GM21737 (cell line): Measurements from ENCODE around the gene FGGY.

Experiments used
- ATAC-seq: cut with Tn5 transposase; IDR thresholded peaks from one replicate; pipeline ENCODE4 v1.9.1; 2021; ENCODE audit warnings: mild to moderate bottlenecking, moderate library complexity; ENCODE audit not compliant: unreplicated experiment

FGGY gene

DNA sequence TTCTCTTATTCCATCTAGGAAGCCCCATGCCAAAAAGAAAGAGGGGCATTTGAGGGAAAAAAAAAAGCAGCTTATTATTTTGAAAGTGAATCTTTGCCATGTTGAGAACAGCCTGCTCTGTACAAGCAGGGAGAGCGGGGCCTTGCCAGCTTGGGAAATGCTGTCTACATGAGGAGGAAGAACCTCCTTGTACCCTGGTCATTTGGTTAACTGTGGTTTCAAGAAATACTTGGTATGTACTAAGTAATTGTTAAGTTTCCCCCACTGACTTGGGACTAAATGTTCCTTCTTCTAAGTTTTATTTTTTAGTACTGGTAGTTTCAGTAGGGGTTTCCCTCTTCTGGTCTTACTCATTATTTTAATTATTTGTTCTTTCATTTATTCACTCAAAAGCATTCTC is 373.8 kb downstream of the FGGY start:
- no peak for ATAC-seq

DNA sequence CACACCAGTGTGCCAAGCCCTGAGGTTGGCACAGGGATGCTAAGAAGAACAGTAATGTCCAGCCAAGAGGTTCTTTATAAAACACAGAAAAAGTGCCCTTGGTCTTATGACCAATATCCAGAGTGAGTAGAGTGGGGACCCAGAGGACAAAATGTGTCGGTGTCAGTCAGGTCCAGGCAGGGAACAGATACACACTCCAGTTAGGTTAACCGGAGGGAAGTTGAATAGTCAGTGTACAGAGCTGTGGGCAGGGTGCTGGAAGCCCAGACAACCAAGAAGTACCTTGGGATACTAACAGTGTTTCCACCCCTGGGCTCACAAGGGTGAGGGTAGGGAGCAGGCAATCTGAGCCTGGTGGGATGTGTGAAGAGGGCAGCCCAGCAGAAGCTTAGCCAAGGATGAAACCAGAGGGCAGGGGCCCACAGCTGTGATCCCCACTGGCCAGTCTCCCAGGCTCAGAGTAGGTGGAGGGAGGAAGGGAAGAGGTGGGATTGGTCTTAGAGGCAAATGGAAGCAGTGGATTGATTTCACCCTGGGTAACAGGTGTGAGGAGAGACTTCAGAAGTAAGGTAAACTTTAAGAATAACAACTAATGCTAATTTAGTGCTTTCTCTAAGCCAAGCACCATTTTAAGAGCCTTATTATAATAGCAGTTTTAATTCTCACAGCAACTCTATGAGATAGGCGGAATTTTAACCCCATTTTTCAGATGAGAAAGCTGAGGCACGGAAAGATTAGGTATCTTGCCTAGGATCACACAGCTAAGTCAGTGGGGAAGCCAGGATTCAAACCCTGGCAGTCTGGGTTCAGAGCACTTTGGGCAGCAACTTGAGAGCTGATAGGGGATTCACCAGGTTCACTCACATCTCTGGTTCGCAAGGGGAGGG is 374.4 kb downstream of the FGGY start:
- no peak for ATAC-seq

- no peak for ATAC-seq
Observed at GRCh38 chr1:59671953-59672305, 375.0 kb downstream of the FGGY start.

GRCh38 chr1:59672851-59673572 is 376.1 kb downstream of the FGGY start:
- ATAC-seq = no peak

DNA sequence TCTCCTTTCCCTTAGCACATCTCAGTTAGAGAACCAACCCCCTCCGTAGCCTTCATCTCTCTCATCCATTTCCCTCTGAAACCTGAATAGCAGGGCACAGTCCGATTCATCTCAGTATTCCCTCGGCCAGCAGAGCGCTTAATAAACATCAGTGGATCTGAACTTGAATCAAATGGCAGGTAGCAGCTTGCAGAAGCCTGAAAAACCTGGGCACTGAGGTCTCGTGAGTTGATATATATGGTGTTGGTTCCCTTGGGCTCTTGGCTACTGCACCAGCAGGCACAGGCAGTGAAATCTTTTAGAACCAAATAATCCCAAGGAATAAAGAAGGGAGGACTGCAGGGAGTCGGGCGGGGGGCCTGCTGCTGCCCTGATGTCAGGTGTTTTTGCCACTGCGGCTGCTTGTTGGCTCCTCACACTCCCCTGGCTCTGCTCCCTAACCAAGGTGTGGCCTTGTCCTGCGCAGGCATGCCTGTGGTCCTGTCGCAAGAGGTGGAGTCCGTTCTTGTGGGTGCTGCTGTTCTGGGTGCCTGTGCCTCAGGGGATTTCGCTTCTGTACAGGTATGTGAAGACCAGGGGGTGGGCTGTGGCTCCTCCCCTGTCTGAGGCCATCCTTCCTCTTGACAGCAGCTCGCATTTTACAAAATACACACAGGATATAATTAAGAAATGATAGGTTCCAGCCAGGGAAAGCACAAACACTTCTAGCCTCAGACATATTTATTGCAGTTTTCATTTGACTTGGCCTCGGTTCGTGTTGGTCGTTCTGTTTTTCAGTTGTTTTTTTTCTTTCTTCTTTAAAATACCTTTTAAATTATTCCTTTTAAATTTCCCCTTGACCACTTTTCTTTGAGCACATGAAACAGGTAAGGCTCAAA is 376.9 kb downstream of the FGGY start:
- ATAC-seq = no peak

DNA sequence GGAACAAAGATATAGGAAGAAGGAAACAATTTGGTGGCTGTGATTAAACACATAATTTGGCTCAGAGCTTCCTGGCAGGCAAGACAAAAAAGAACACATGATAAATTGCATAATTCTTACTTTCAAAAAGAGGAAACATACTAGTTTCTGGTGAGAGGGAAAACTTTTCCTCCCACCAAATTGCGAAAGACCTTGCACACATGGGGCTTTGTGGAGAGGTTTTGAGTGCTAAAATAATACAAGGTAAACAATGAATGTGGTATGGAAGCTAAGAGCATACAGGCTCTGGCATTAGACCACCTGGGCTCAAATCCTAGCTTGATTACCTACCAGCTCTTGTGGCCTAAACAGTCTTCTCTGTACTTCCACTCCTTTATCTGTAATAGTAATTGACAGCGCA is 377.7 kb downstream of the FGGY start:
- no peak for ATAC-seq

DNA sequence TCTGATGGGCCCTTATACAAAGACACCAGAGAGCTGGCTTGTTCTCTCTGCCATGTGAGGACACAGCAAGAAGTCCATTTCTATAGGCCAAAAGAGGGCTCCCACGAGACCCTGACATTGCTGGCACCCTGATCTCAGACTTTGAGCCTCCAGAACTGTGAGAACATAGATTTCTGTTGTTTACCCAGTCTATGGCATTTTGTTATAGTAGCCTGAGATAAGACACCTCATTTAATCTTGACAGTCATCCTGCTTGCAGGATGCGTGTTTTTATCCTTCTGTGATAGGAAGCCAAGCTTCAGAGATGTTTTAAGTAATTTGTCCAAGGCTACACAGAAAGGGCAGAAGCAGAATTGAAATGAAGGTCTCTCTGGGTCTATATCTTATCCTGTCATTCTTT is 379.0 kb downstream of the FGGY start:
- no peak for ATAC-seq

GRCh38 chr1:59678040-59678439 is 381.1 kb downstream of the FGGY start:
- ATAC-seq = no peak

GRCh38 chr1:59678493-59679228 is 381.8 kb downstream of the FGGY start:
- ATAC-seq = no peak

DNA sequence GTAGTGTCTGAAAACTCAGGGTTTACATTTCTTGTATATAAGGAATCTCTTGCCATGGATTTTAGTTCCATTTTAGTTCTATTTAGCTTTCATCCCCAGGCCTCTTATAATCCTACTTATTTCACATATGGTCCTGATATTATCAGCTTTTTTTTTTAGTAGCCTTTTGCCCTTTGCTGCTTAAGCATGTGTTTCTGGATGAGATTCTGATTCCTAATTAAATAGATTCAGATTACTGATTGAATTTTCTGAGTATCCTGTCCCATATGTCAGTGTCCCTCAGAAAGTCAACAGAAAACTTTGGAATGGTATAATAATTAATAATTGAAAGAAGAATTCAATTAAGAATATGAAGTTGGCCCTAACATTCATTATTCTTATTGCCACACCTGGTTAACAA is 383.1 kb downstream of the FGGY start:
- ATAC-seq = no peak

- no peak for ATAC-seq
Observed at GRCh38 chr1:59682396-59683080, 385.6 kb downstream of the FGGY start.

DNA sequence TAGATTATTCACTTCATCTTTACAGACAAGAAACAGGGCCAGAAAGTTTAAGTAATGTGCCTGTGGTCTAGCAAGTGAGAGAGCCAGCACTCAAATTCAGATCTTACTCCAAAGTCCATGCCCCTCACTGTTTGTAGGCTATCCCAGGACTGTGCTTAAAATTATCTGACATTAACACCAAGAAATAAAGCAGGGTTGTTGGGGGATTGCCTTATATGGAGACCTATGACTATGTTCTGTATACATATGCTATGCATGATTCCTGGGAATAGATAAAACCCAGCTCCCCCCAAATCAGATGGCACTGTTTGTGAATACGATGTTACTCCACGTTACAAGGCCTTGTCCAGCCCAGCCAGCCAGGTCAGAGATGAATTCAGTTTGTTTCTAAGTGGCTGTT is 386.3 kb downstream of the FGGY start:
- ATAC-seq = no peak

DNA sequence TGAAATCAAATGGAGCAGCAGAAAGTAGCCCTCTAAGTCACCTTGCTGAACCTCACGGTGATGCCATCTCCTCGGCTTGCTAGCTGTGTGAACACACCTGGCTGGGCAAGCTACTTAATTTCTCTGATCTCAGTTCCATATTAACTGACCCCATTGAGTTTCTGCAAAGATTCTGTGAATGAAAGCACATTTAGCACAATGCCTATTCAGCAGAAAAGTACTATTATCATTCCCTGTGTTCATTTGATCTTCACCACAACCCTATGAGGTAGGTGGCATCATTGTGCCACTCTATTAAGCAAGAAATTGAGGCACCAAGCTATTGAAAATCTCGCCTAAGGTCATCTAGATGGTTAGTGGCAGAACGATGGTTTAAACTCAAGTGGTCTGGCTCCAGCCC is 387.8 kb downstream of the FGGY start:
- ATAC-seq = no peak

- no peak for ATAC-seq
Observed at GRCh38 chr1:59685101-59685500, 388.2 kb downstream of the FGGY start.

GRCh38 chr1:59685666-59686065 is 388.8 kb downstream of the FGGY start:
- no peak for ATAC-seq

DNA sequence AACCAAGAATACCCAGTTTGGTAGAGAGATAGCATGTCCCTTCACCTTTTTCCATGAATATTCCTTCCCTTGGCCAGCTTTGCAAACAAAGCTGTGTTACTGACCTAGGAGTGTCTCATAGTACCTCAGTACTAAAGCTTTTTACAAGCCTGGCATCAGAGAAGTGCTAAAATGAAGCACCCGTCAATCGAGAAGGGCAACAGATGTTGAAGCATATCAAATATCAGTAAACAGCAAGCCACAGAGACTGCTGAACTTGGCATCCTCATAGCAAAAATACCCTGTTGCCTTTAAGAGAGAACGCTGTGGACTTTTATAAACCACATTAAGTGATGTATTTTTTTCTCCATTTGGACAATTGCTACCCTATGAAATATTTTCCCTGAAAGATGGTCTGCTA is 389.3 kb downstream of the FGGY start:
- no peak for ATAC-seq

DNA sequence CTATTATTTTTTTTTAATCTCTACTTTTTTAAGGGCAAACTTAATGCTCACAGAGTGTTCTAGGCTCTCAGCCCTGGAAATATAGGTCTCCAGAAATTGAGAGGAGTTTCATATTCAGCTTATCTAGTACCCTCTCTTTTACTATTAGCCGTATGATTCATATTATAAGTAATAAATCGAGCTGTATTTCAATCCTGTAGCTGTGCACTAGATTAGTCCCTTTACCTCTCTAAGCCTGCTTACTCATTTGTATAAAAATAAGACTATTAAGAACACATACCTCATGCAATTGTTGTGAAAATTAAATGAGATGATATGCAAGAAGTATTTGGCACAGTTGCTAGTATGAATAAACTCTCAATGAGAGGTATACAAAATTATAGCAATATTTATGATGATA is 389.7 kb downstream of the FGGY start:
- no peak for ATAC-seq

DNA sequence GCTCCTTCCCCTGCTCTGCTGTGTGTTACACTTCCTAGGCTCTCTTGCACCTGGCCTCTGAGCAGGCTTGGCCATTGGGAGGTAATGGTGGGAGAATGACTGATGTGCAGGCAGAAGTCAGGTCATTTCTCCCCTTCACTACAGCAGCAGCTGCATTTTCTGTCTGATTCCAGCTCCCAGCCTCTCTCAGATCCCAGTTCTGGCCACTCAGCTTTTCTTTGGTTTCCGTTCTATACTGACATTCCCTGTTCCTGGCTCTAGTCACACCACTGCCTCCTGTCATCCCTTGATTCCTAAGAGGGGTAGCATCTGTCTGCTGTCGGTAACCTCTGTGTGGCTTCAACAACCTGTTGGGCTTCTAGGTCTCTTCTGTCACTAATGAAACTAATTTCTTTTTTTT is 390.2 kb downstream of the FGGY start:
- ATAC-seq = no peak

GRCh38 chr1:59688976-59689375 is 392.1 kb downstream of the FGGY start:
- no peak for ATAC-seq

DNA sequence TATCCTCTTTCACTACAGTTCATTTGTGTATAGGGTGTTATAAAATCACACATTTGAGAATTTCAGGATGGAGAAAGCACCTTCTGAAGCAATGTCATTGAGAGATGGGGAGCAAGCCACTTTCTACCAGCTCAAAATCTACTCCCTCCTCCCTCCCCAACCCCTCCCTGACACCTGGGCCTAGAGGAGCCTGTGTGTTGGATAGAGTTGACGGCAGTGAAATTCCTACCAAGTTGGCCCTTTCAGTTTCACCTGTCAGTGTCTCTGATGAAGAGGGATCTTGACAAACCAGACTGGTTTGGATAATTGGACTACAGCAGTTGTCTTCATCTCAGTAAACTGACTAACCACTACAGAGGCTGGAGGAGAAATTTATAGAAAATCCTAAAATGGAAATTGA is 392.8 kb downstream of the FGGY start:
- ATAC-seq = no peak
